IMR-90 (cell line): ENCODE data around the gene OXSR1. TPM values are rescaled to one million over a fixed set of nuclear protein-coding genes. Genes with fewer than 3 reads are reported as not detected.

Experiments used
- ATAC-seq: fragments of 200-7000 bp; cut with Tn5 transposase; 2 replicates; pipeline ENCODE4 v1.9.1; 2020; ENCODE audit warnings: low read depth, mild to moderate bottlenecking, moderate library complexity
- BruUV-seq: library from RNA; stranded (reverse); fragments of 400-500 nt; replicated peaks from 2 replicates; lab custom pipeline; 2021; lab: Mats Ljungman, UMichigan
- CTCF ChIA-PET: fragments of 300-600 bp; formaldehyde crosslinking; extraction: SDS; loops from one replicate; lab custom pipeline; 2021; ENCODE audit warnings: antibody characterized with exemption; lab: Yijun Ruan, JAX
- POLR2A ChIA-PET: fragments of 300-600 bp; sonication (Branson Sonifier 250); formaldehyde crosslinking; loops from one replicate; lab custom pipeline; 2022; ENCODE audit warnings: antibody characterized with exemption; ENCODE audit not compliant: unreplicated experiment; lab: Charles Lee
- DNase-seq: peaks from one replicate; pipeline ENCODE4 v3.0.0; 2013
- H2AFZ ChIP-seq: replicated peaks from 2 replicates; pipeline ENCODE3; 2013; ENCODE audit warnings: low read length, mild to moderate bottlenecking; ENCODE audit not compliant: poor library complexity
- H2AK5ac ChIP-seq: 2 replicates; pipeline ENCODE4 v1.6.1; 2013; ENCODE audit warnings: low read depth, low read length, inconsistent platforms
- H2AK9ac ChIP-seq: replicated peaks from 2 replicates; pipeline ENCODE3; 2013; ENCODE audit warnings: mild to moderate bottlenecking, low read depth, low read length, moderate library complexity; ENCODE audit not compliant: poor library complexity
- H2BK120ac ChIP-seq: 2 replicates; pipeline ENCODE4 v1.6.1; 2013; ENCODE audit warnings: low read depth, low read length, inconsistent platforms
- H2BK15ac ChIP-seq: 3 replicates; pipeline ENCODE4 v1.6.1; 2013; ENCODE audit warnings: low read depth, low read length, inconsistent platforms
- H2BK20ac ChIP-seq: 2 replicates; pipeline ENCODE4 v1.6.1; 2013; ENCODE audit warnings: low read depth, mild to moderate bottlenecking, inconsistent platforms, low read length, moderate library complexity
- H2BK5ac ChIP-seq: 2 replicates; pipeline ENCODE4 v1.6.1; 2013; ENCODE audit warnings: mild to moderate bottlenecking, low read depth, low read length, inconsistent platforms; ENCODE audit not compliant: poor library complexity, severe bottlenecking
- H3K14ac ChIP-seq: replicated peaks from 2 replicates; pipeline ENCODE4 v1.6.1; 2013; ENCODE audit warnings: low read depth, low read length, inconsistent platforms
- H3K18ac ChIP-seq: 2 replicates; pipeline ENCODE4 v1.6.1; 2013; ENCODE audit warnings: low read depth, low read length, control low read depth
- H3K23ac ChIP-seq: 2 replicates; pipeline ENCODE4 v1.6.1; 2013; ENCODE audit warnings: low read depth, low read length, inconsistent platforms
- H3K27ac ChIP-seq: 2 replicates; pipeline ENCODE4 v1.5.1; 2013; ENCODE audit warnings: mild to moderate bottlenecking, control low read depth, low read length; ENCODE audit not compliant: insufficient read depth
- H3K27me3 ChIP-seq: 2 replicates; pipeline ENCODE4 v1.6.1; 2013; ENCODE audit warnings: low read length; ENCODE audit not compliant: control insufficient read depth, insufficient read depth
- H3K36me3 ChIP-seq: 2 replicates; pipeline ENCODE4 v1.6.1; 2013; ENCODE audit warnings: low read length, mixed read lengths; ENCODE audit not compliant: control insufficient read depth, insufficient read depth
- H3K4ac ChIP-seq: 2 replicates; pipeline ENCODE4 v1.6.1; 2013; ENCODE audit warnings: low read depth, low read length, inconsistent platforms
- H3K4me1 ChIP-seq: 2 replicates; pipeline ENCODE4 v1.6.1; 2013; ENCODE audit warnings: low read length, mixed read lengths; ENCODE audit not compliant: control insufficient read depth, insufficient read depth
- H3K4me2 ChIP-seq: 2 replicates; pipeline ENCODE4 v1.6.1; 2013; ENCODE audit warnings: low read depth, mild to moderate bottlenecking, control low read depth, low read length, moderate library complexity
- H3K4me3 ChIP-seq: 2 replicates; pipeline ENCODE4 v1.5.1; 2013; ENCODE audit warnings: low read depth, mild to moderate bottlenecking, control low read depth, low read length, moderate library complexity; ENCODE audit not compliant: insufficient read depth
- H3K56ac ChIP-seq: 2 replicates; pipeline ENCODE4 v1.6.1; 2013; ENCODE audit warnings: low read length, inconsistent platforms; ENCODE audit not compliant: insufficient read depth; ENCODE audit errors: extremely low read depth
- H3K79me1 ChIP-seq, 2 experiments: 2 replicates each; pipeline ENCODE4 v1.6.1; 2013; ENCODE audit warnings: low read length in 2 of 2, inconsistent platforms in 1 of 2, low read depth in 1 of 2
- H3K9ac ChIP-seq: 2 replicates; pipeline ENCODE4 v1.6.1; 2013; ENCODE audit warnings: low read depth, low read length, control low read depth
- H3K9me1 ChIP-seq: 2 replicates; pipeline ENCODE4 v1.6.1; 2013; ENCODE audit warnings: low read length, inconsistent platforms; ENCODE audit not compliant: insufficient read depth
- H3K9me3 ChIP-seq: 2 replicates; pipeline ENCODE4 v1.6.1; 2013; ENCODE audit warnings: low read length; ENCODE audit not compliant: control insufficient read depth, insufficient read depth
- H4K20me1 ChIP-seq: 2 replicates; pipeline ENCODE4 v1.6.1; 2013; ENCODE audit warnings: low read length, inconsistent platforms; ENCODE audit not compliant: insufficient read depth
- H4K5ac ChIP-seq: 2 replicates; pipeline ENCODE4 v1.6.1; 2013; ENCODE audit warnings: mild to moderate bottlenecking, low read depth, low read length, control low read depth
- H4K8ac ChIP-seq, 2 experiments: 2 replicates each; pipeline ENCODE4 v1.6.1; 2013; ENCODE audit warnings: low read depth in 2 of 2, low read length in 2 of 2, control low read depth in 1 of 2, inconsistent platforms in 1 of 2
- H4K91ac ChIP-seq: 2 replicates; pipeline ENCODE4 v1.6.1; 2013; ENCODE audit warnings: low read depth, low read length, inconsistent platforms; ENCODE audit not compliant: insufficient read depth
- MAZ ChIP-seq: IDR thresholded peaks from 2 replicates; pipeline ENCODE4 v1.6.1; 2012; ENCODE audit warnings: low read depth, mild to moderate bottlenecking, low read length, improper control_type of control experiment, moderate library complexity, borderline replicate concordance
- RCOR1 ChIP-seq: IDR thresholded peaks from 2 replicates; pipeline ENCODE4 v1.6.1; 2012; ENCODE audit warnings: mild to moderate bottlenecking, low read length, improper control_type of control experiment; ENCODE audit not compliant: insufficient replicate concordance
- whole genome bisulfite sequencing, 2 experiments: methylation state at CpG; one replicate each; pipeline versions ENCODE4 v1.1.5 to v1.1.7; 2013; ENCODE audit warnings: missing lambda C conversion rate in 2 of 2; ENCODE audit not compliant: insufficient read length in 1 of 2; ENCODE audit errors: extremely low coverage in 2 of 2; 5-methylcytosine and 5-hydroxymethylcytosine counted together
- dilution Hi-C: fragments of 300-500 bp; cut with HindIII; formaldehyde crosslinking; loops from one replicate; pipeline ENCODE4 v1.14.3; 2018; ENCODE audit warnings: low sequenced_read_pairs; ENCODE audit not compliant: unreplicated experiment
- in situ Hi-C: fragments of 300-500 bp; cut with MboI; formaldehyde crosslinking; loops from 3 replicates; pipeline ENCODE4 v1.14.3; 2019; ENCODE audit warnings: low sequenced_read_pairs, inconsistent platforms, mixed read lengths
- intact Hi-C: fragments of 100-400 bp; cut with micrococcal nuclease; formaldehyde crosslinking; loops from 2 replicates; pipeline ENCODE4 v1.10.0; 2022
- polyA plus RNA-seq, 3 experiments: library from polyadenylated mRNA; depleted of rRNA; stranded (reverse); fragments of >200 nt; gene quantifications; 2 replicates each; pipeline ENCODE4 v1.2.3, GENCODE V29; 2012; ENCODE audit warnings: low replicate concordance in 1 of 3
- total RNA-seq: library from RNA; depleted of rRNA; stranded (reverse); fragments of >200 nt; gene quantifications from 2 replicates; pipeline ENCODE4 v1.2.3, GENCODE V29; 2012

The OXSR1 gene
- total and polyA plus RNA-seq, 2 of the 4 experiments (the other 2 are of a cell fraction), result 32.9 to 37.6 TPM

GRCh38 chr3:38121451-38121831, 43.9 kb upstream of the OXSR1 start:
- Histone ChIP-seq H3K14ac (no peak overlapping the region), H3K23ac (no peak overlapping the region), H2AK5ac (no peak overlapping the region), H2BK20ac (no peak overlapping the region), H2AK9ac (no peak overlapping the region), H2BK5ac (no peak overlapping the region), H3K9me1 (0 out of 2 replicates have a peak, but pooled peaks cover 3% of the 10 kb centered on the region), H2BK120ac (no peak overlapping the region), H3K4me1 (no peaks in the 10 kb centered on the region), H3K9me3 (no peaks in the 10 kb centered on the region), H4K20me1 (no peaks in the 10 kb centered on the region), H3K4ac (no peak overlapping the region), H3K18ac (no peak overlapping the region), H3K9ac (no peak overlapping the region), H3K4me2 (no peak overlapping the region), H3K27ac (no peak overlapping the region), H4K8ac (no peak overlapping the region), H3K79me1 (no peaks in the 10 kb centered on the region), H3K56ac (no peak overlapping the region), H2AFZ (no peak overlapping the region), H3K36me3 (peaks cover 36% of the 10 kb centered on the region), H2BK15ac (no peak overlapping the region), H4K5ac (no peak overlapping the region), H3K4me3 (no peak overlapping the region), H3K27me3 (no peaks in the 10 kb centered on the region), H4K91ac (no peak overlapping the region)
- ChIA-PET POLR2A (no interaction called here), CTCF (no interaction called here)
- DNase-seq, result no peak
- WGBS, 2 experiments, result 83% methylated on average over 2 of the region's 9 CpGs; no CpG with 5 or more reads in 1 of the 2 experiments
- TF ChIP-seq RCOR1 (no peak), MAZ (no peak)
- dilution Hi-C loops (no loop called here), intact Hi-C loops (no loop called here), in situ Hi-C loops (loop anchor here (10.0 kb wide), 1 partner anchor 223 kb away; the partner anchor contains the start of gene XYLB)
- ATAC-seq, result no peak
- BruUV-seq, result no TSS peak
